DMS79 (cell line): ENCODE data around the gene PCSK5.
"Not testable (repeated sequence)": the region's sequence is repeated elsewhere in the genome, so short reads cannot be mapped to it uniquely, and the experiment has no call there.

Experiments
- DNase-seq: peaks from one replicate; lab custom pipeline; 2025; lab: John Stamatoyannopoulos, UW

PCSK5 gene

GRCh38 chr9:75963321-75963720 is 72.8 kb downstream of the PCSK5 start:
- not testable (repeated sequence) for DNase-seq

GRCh38 chr9:75964427-75964826 is 74.0 kb downstream of the PCSK5 start:
- no peak for DNase-seq

- no peak for DNase-seq
These were observed 74.8 kb downstream of the PCSK5 start for GRCh38 chr9:75965231-75965630.

- no peak for DNase-seq
These were observed 77.1 kb downstream of the PCSK5 start for GRCh38 chr9:75967556-75967955.

GRCh38 chr9:75974016-75974766 is 83.7 kb downstream of the PCSK5 start:
- DNase-seq, result no peak

- DNase-seq, result no peak
These were observed 84.6 kb downstream of the PCSK5 start for GRCh38 chr9:75975071-75975470.

- no peak for DNase-seq
These were observed 86.1 kb downstream of the PCSK5 start for GRCh38 chr9:75976549-75976948.

- no peak for DNase-seq
These were observed 88.9 kb downstream of the PCSK5 start for GRCh38 chr9:75979362-75979761.

- DNase-seq, result no peak
These were observed 93.0 kb downstream of the PCSK5 start for GRCh38 chr9:75983319-75984045.

GRCh38 chr9:75985515-75985914 is 95.0 kb downstream of the PCSK5 start:
- no peak for DNase-seq

- no peak for DNase-seq
These were observed 98.2 kb downstream of the PCSK5 start for GRCh38 chr9:75988663-75989062.

GRCh38 chr9:75990156-75990555 is 99.7 kb downstream of the PCSK5 start:
- DNase-seq, result no peak

GRCh38 chr9:75990576-75991304 is 100.3 kb downstream of the PCSK5 start:
- DNase-seq, result no peak

GRCh38 chr9:75992482-75993206 is 102.2 kb downstream of the PCSK5 start:
- no peak for DNase-seq

GRCh38 chr9:75993434-75993833 is 103.0 kb downstream of the PCSK5 start:
- DNase-seq, result no peak

GRCh38 chr9:75995066-75995465 is 104.6 kb downstream of the PCSK5 start:
- DNase-seq, result no peak

- no peak for DNase-seq
These were observed 106.3 kb downstream of the PCSK5 start for GRCh38 chr9:75996726-75997125.

GRCh38 chr9:75997206-75997605 is 106.7 kb downstream of the PCSK5 start:
- no peak for DNase-seq

- DNase-seq, result no peak
These were observed 107.8 kb downstream of the PCSK5 start for GRCh38 chr9:75998096-75998780.

- no peak for DNase-seq
These were observed 111.0 kb downstream of the PCSK5 start for GRCh38 chr9:76001459-76001858.

- no peak for DNase-seq
These were observed 112.6 kb downstream of the PCSK5 start for GRCh38 chr9:76003041-76003440.

GRCh38 chr9:76004526-76004925 is 114.1 kb downstream of the PCSK5 start:
- no peak for DNase-seq
